ENCODE data around the gene HOOK2.
"Not testable (repeated sequence)": the region's sequence is repeated elsewhere in the genome, so short reads cannot be mapped to it uniquely, and the experiment has no call there.

The HOOK2 gene

GRCh38 chr19:12774588-12775555 lies at the start of gene HOOK2:
Gene HOOK2, minus strand, starts transcription at chr19:12775552. Its CDS starts 103 bp downstream, at chr19:12775449.
- H3K27me3 Mint-ChIP-seq: no peaks in the 10 kb centered on the region
- no peaks in the 10 kb centered on the region for H3K36me3 Mint-ChIP-seq
- ATAC-seq: peak; percentile 29
- H3K4me1 Mint-ChIP-seq: peaks cover 38% of the 10 kb centered on the region
- no peaks in the 10 kb centered on the region for H3K9me3 Mint-ChIP-seq
- peak within 1 kb of the TSS; percentile 76 for H3K27ac Mint-ChIP-seq
- H3K4me3 Mint-ChIP-seq: peak within 1 kb of the TSS; percentile 78

GRCh38 chr19:12821761-12822160 lies 46.4 kb upstream of the HOOK2 start:
- Mint-ChIP-seq H3K4me3 (no peak overlapping the region), H3K9me3 (peaks cover 2% of the 10 kb centered on the region), H3K4me1 (peaks cover 11% of the 10 kb centered on the region), H3K36me3 (no peaks in the 10 kb centered on the region), H3K27ac (no peak overlapping the region), H3K27me3 (peaks cover 23% of the 10 kb centered on the region)
- ATAC-seq: no peak

GRCh38 chr19:12817810-12818209 lies 42.5 kb upstream of the HOOK2 start:
- H3K36me3 Mint-ChIP-seq: peaks cover 25% of the 10 kb centered on the region
- H3K4me1 Mint-ChIP-seq, H3K4me3 Mint-ChIP-seq, ATAC-seq, H3K9me3 Mint-ChIP-seq, H3K27me3 Mint-ChIP-seq, H3K27ac Mint-ChIP-seq: not testable (repeated sequence)

GRCh38 chr19:12817188-12817587 lies 41.8 kb upstream of the HOOK2 start:
- not testable (repeated sequence) for H3K4me3 Mint-ChIP-seq, H3K9me3 Mint-ChIP-seq, H3K27ac Mint-ChIP-seq, H3K27me3 Mint-ChIP-seq, H3K4me1 Mint-ChIP-seq, ATAC-seq
- H3K36me3 Mint-ChIP-seq: peaks cover 30% of the 10 kb centered on the region

GRCh38 chr19:12815088-12815487 lies 39.7 kb upstream of the HOOK2 start:
- ATAC-seq: no peak
- Mint-ChIP-seq H3K4me3 (no peak overlapping the region), H3K27ac (no peak overlapping the region), H3K4me1 (no peaks in the 10 kb centered on the region), H3K36me3 (peaks cover 30% of the 10 kb centered on the region), H3K9me3 (no peaks in the 10 kb centered on the region), H3K27me3 (no peaks in the 10 kb centered on the region)

- ATAC-seq: peak; percentile 95
- peak within 1 kb of the TSS; percentile 85 for H3K27ac Mint-ChIP-seq
Measured at GRCh38 chr19:12806242-12807081, 31.1 kb upstream of the HOOK2 start, which contains the start of gene RNASEH2A. Gene RNASEH2A, plus strand, starts transcription at chr19:12806584. Its CDS starts 90 bp downstream, at chr19:12806674.

GRCh38 chr19:12804051-12804450 lies 28.7 kb upstream of the HOOK2 start:
- Mint-ChIP-seq H3K27me3 (no peaks in the 10 kb centered on the region), H3K4me1 (peaks cover 32% of the 10 kb centered on the region), H3K36me3 (peaks cover 9% of the 10 kb centered on the region), H3K9me3 (no peaks in the 10 kb centered on the region), H3K4me3 (no peak overlapping the region), H3K27ac (no peak overlapping the region)
- no peak for ATAC-seq

More at GRCh38 chr19:12806242-12807081, 31.1 kb upstream of the HOOK2 start, which contains the start of gene RNASEH2A:
- Mint-ChIP-seq H3K36me3 (peaks cover 14% of the 10 kb centered on the region), H3K4me3 (peak within 1 kb of the TSS; percentile 88), H3K4me1 (peaks cover 24% of the 10 kb centered on the region), H3K9me3 (no peaks in the 10 kb centered on the region), H3K27me3 (no peaks in the 10 kb centered on the region)

GRCh38 chr19:12802267-12803106 lies 27.1 kb upstream of the HOOK2 start:
- H3K27ac Mint-ChIP-seq: peak overlapping the region; percentile 83
- H3K9me3 Mint-ChIP-seq: no peaks in the 10 kb centered on the region
- peak overlapping the region; percentile 83 for H3K4me3 Mint-ChIP-seq
- peaks cover 32% of the 10 kb centered on the region for H3K4me1 Mint-ChIP-seq
- no peaks in the 10 kb centered on the region for H3K27me3 Mint-ChIP-seq
- no peaks in the 10 kb centered on the region for H3K36me3 Mint-ChIP-seq
- no peak for ATAC-seq

GRCh38 chr19:12801466-12802266 lies 26.3 kb upstream of the HOOK2 start, which contains the start of the genes PRDX2 and THSD8:
Gene PRDX2, minus strand, starts transcription at chr19:12801800. Its CDS starts 539 bp downstream, at chr19:12801261.
Gene THSD8, plus strand, starts transcription at chr19:12802069. Its CDS starts 3 bp downstream, at chr19:12802072.
- peaks cover 27% of the 10 kb centered on the region for H3K4me1 Mint-ChIP-seq
- H3K9me3 Mint-ChIP-seq: no peaks in the 10 kb centered on the region
- H3K27me3 Mint-ChIP-seq: no peaks in the 10 kb centered on the region
- peak within 1 kb of the TSS; percentile 83 for H3K4me3 Mint-ChIP-seq
- peak; percentile 79 for ATAC-seq
- H3K27ac Mint-ChIP-seq: peak within 1 kb of the TSS; percentile 83
- H3K36me3 Mint-ChIP-seq: no peaks in the 10 kb centered on the region

- Mint-ChIP-seq H3K36me3 (no peaks in the 10 kb centered on the region), H3K4me1 (peaks cover 27% of the 10 kb centered on the region), H3K27me3 (no peaks in the 10 kb centered on the region), H3K27ac (peak overlapping the region; percentile 83), H3K9me3 (no peaks in the 10 kb centered on the region), H3K4me3 (peak overlapping the region; percentile 83)
- ATAC-seq: no peak
Measured at GRCh38 chr19:12800923-12801465, 25.6 kb upstream of the HOOK2 start.

GRCh38 chr19:12800466-12800770 lies 25.1 kb upstream of the HOOK2 start:
- peaks cover 29% of the 10 kb centered on the region for H3K4me1 Mint-ChIP-seq
- peak overlapping the region; percentile 83 for H3K27ac Mint-ChIP-seq
- no peaks in the 10 kb centered on the region for H3K9me3 Mint-ChIP-seq
- H3K36me3 Mint-ChIP-seq: no peaks in the 10 kb centered on the region
- H3K4me3 Mint-ChIP-seq: peak overlapping the region; percentile 83
- no peaks in the 10 kb centered on the region for H3K27me3 Mint-ChIP-seq
- ATAC-seq: no peak

GRCh38 chr19:12799742-12800465 lies 24.6 kb upstream of the HOOK2 start:
- no peak overlapping the region for H3K4me3 Mint-ChIP-seq
- H3K36me3 Mint-ChIP-seq: no peaks in the 10 kb centered on the region
- no peak overlapping the region for H3K27ac Mint-ChIP-seq
- ATAC-seq: no peak
- H3K27me3 Mint-ChIP-seq: no peaks in the 10 kb centered on the region
- no peaks in the 10 kb centered on the region for H3K9me3 Mint-ChIP-seq
- H3K4me1 Mint-ChIP-seq: peaks cover 30% of the 10 kb centered on the region

- H3K9me3 Mint-ChIP-seq, H3K27me3 Mint-ChIP-seq, H3K27ac Mint-ChIP-seq, H3K4me3 Mint-ChIP-seq, H3K36me3 Mint-ChIP-seq, ATAC-seq: not testable (repeated sequence)
- H3K4me1 Mint-ChIP-seq: peaks cover 40% of the 10 kb centered on the region
Measured at GRCh38 chr19:12797607-12798006, 22.3 kb upstream of the HOOK2 start.

Measured in stimulated activated memory B cell treated with anti-CD40 and anti-IgM and Interleukin-4, amounts not matched to agents 10 μg/mL and 1 μg/mL and 100 μg/mL, for 72 hours (primary cell).